ENCODE data around the gene PDLIM1.

- TF ChIP-seq CTCF (optimal IDR thresholded peaks at IDR 0.05 in 1 of 3, IDR thresholded peaks at IDR 0.05 in 1 of 3, conservative IDR thresholded peaks at IDR 0.05 in 1 of 3; ENCODE audit: extremely low read depth in 1 of 3, insufficient read depth in 2 of 3, low read length in 3 of 3) (no peak), EZH2 (IDR thresholded peaks at IDR 0.05; ENCODE audit: low read length) (no peak)
These were observed 50.0 kb downstream of the PDLIM1 start for GRCh38 chr10:95240811-95241210.

All from keratinocyte (primary cell).